ENCODE results near the gene TMEM88.

- no peak for TF ChIP-seq CTCF (IDR thresholded peaks at IDR 0.05)
- TF ChIP-seq POLR2A (IDR thresholded peaks at IDR 0.05): no peak
- no peak for TF ChIP-seq POLR2AphosphoS5 (IDR thresholded peaks at IDR 0.05)
Measured at GRCh38 chr17:7839876-7840261, 15.0 kb upstream of the TMEM88 start.
